HG03558 (cell line): ENCODE data around the gene POP7.
"Not testable (repeated sequence)": the region's sequence is repeated elsewhere in the genome, so short reads cannot be mapped to it uniquely, and the experiment has no call there.

Source experiments
- ATAC-seq: cut with Tn5 transposase; IDR thresholded peaks from one replicate; pipeline ENCODE4 v1.9.1; 2021; ENCODE audit warnings: moderate number of reproducible peaks; ENCODE audit not compliant: unreplicated experiment; ENCODE audit errors: extremely low read depth

The POP7 gene

GRCh38 chr7:100720671-100721504 lies 15.0 kb downstream of the POP7 start:
- ATAC-seq, result no peak

GRCh38 chr7:100721505-100721812 lies 15.5 kb downstream of the POP7 start:
- ATAC-seq, result no peak

- ATAC-seq, result no peak
These were observed 16.7 kb downstream of the POP7 start for GRCh38 chr7:100722480-100723212.

- ATAC-seq, result no peak
These were observed 17.9 kb downstream of the POP7 start for GRCh38 chr7:100723732-100724275.

GRCh38 chr7:100724364-100724763 lies 18.4 kb downstream of the POP7 start:
- not testable (repeated sequence) for ATAC-seq

- ATAC-seq, result no peak
These were observed 21.3 kb downstream of the POP7 start for GRCh38 chr7:100726996-100727761.

GRCh38 chr7:100728196-100728595 lies 22.3 kb downstream of the POP7 start:
- no peak for ATAC-seq

GRCh38 chr7:100730136-100730800 lies 24.3 kb downstream of the POP7 start:
- ATAC-seq, result no peak

GRCh38 chr7:100731937-100732636 lies 26.2 kb downstream of the POP7 start:
- ATAC-seq, result no peak

- ATAC-seq, result no peak
These were observed 29.8 kb downstream of the POP7 start for GRCh38 chr7:100735730-100736129.

GRCh38 chr7:100736671-100737070 lies 30.8 kb downstream of the POP7 start:
- no peak for ATAC-seq

- no peak for ATAC-seq
These were observed 34.0 kb downstream of the POP7 start for GRCh38 chr7:100739934-100740333.

GRCh38 chr7:100744605-100745004 lies 38.7 kb downstream of the POP7 start:
- ATAC-seq, result no peak

- no peak for ATAC-seq
These were observed 39.3 kb downstream of the POP7 start for GRCh38 chr7:100745184-100745583.

GRCh38 chr7:100752994-100753393 lies 47.1 kb downstream of the POP7 start:
- no peak for ATAC-seq

- ATAC-seq, result no peak
These were observed 47.8 kb downstream of the POP7 start for GRCh38 chr7:100753750-100754149.
